Measurements from ENCODE around the gene MUSTN1. TPM values are rescaled to one million over a fixed set of nuclear protein-coding genes. Genes with fewer than 3 reads are reported as not detected.

MUSTN1 gene
- total and polyA plus RNA-seq, 8 donors = 0.42 to 63.7 (median 0.55) TPM; not detected in 3

DNA sequence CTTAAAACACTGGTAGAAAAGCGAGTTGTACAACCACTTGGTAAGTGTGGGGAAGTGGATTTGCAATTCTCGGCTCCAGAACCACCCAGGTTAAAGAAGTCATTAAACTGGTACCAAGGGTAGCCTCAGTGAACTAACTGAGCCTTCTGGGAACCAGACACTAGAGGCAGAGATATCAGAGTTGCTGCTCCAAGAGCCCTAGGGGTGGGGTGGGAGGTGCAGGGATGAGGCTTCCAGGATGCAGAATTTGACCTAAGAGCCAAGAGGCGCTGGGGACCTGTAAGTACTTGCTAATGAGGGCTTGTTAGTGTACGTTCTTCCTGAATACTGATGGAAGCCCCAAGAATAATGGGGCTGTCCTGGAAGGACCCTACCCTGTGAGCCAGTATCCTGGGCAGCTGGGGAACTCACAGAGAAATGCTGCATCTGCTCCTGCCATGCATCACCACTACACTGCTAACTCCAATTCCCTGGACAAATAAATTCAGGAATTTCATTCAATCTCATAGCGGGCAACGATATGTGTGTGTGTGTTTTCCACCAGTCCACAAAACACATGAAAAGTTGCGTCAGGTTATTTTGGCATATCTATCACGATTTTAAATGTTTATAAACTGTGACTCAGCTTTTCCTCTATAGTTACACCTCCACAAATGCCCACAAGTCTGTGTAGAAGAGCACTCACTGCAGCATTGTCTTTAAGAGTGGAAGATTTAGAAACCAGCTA lies 38.8 kb upstream of the MUSTN1 start:
- TF ChIP-seq, protein P1, sequence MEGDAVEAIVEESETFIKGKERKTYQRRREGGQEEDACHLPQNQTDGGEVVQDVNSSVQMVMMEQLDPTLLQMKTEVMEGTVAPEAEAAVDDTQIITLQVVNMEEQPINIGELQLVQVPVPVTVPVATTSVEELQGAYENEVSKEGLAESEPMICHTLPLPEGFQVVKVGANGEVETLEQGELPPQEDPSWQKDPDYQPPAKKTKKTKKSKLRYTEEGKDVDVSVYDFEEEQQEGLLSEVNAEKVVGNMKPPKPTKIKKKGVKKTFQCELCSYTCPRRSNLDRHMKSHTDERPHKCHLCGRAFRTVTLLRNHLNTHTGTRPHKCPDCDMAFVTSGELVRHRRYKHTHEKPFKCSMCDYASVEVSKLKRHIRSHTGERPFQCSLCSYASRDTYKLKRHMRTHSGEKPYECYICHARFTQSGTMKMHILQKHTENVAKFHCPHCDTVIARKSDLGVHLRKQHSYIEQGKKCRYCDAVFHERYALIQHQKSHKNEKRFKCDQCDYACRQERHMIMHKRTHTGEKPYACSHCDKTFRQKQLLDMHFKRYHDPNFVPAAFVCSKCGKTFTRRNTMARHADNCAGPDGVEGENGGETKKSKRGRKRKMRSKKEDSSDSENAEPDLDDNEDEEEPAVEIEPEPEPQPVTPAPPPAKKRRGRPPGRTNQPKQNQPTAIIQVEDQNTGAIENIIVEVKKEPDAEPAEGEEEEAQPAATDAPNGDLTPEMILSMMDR (IDR thresholded peaks at IDR 0.05) = no peak
- H3K4me1 ChIP-seq = peaks cover 0 to 4% (median 0%) of the 10 kb centered on the region in 3 donors
- H3K4me3 ChIP-seq = no peak overlapping the region
- FAIRE-seq (no peak), ATAC-seq (peak; percentile 28 to 61 (median 50)), DNase-seq (no peak)
- H3K36me3 ChIP-seq = no peaks in the 10 kb centered on the region
- no peak overlapping the region for H3K27ac ChIP-seq
- H3K9me3 ChIP-seq = no peaks in the 10 kb centered on the region
- no peaks in the 10 kb centered on the region for H3K27me3 ChIP-seq
- 65 to 69% methylated on average over 8 of the region's 8 CpGs for WGBS, 2 donors
- intact Hi-C loops (cut with DNase I) = no loop called here

DNA sequence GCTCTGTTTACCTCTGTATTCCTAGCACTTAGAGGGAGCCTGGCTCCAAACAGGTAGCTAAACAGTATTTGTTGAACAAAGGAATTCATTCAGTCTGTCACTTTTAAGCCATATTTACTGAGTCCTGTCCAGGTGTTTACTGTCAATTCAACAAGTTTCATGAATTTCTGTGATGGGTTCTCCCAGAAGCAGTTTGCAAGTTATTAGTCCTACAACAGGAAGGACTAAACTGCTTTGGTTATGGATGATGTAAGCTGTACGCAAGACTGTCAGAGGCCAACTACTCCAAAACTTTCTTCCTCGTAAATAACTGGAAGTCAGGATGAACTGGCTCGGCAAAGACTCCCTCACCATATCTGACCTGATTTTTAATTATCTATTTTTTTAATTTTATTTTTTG lies 37.4 kb upstream of the MUSTN1 start:
- TF ChIP-seq, protein P1 (IDR thresholded peaks at IDR 0.05) = no peak
- no peaks in the 10 kb centered on the region for H3K36me3 ChIP-seq
- 89 to 97% methylated on average over 3 of the region's 3 CpGs for WGBS, 2 donors
- peaks cover 0 to 4% (median 0%) of the 10 kb centered on the region in 3 donors for H3K4me1 ChIP-seq
- no peak overlapping the region for H3K27ac ChIP-seq
- intact Hi-C loops (cut with DNase I) = no loop called here
- no peak overlapping the region for H3K4me3 ChIP-seq
- no peak for DNase-seq
- FAIRE-seq = no peak
- H3K9me3 ChIP-seq = no peaks in the 10 kb centered on the region
- no peak for ATAC-seq
- H3K27me3 ChIP-seq = no peaks in the 10 kb centered on the region

DNA sequence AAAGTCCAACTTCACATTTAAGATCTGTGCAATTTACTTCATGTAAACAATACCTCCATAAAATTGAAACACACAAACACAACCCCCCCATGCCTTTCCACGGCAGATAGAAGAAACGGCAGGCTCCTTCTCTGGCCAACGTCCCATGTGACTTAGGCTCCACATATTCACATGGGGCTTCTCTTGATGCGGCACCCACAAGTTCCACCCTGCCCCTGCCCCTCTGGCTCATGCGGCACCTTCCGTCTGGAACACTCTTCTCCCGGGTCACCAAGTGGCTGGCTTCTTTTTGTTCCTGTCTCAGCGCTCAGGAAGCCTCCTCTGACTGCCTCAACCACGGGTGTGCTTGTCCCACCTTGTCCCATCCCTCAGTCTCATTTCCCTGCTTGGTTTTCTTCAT lies 36.9 kb upstream of the MUSTN1 start:
- H3K4me1 ChIP-seq = peaks cover 0 to 4% (median 0%) of the 10 kb centered on the region in 3 donors
- DNase-seq (no peak), FAIRE-seq (no peak), ATAC-seq (no peak)
- H3K27ac ChIP-seq = no peak overlapping the region
- H3K27me3 ChIP-seq = no peaks in the 10 kb centered on the region
- 70 to 73% methylated on average over 9 of the region's 9 CpGs for WGBS, 2 donors
- no peaks in the 10 kb centered on the region for H3K9me3 ChIP-seq
- no peaks in the 10 kb centered on the region for H3K36me3 ChIP-seq
- H3K4me3 ChIP-seq = no peak overlapping the region
- intact Hi-C loops (cut with DNase I) = no loop called here
- TF ChIP-seq, protein P1 (IDR thresholded peaks at IDR 0.05) = no peak

DNA sequence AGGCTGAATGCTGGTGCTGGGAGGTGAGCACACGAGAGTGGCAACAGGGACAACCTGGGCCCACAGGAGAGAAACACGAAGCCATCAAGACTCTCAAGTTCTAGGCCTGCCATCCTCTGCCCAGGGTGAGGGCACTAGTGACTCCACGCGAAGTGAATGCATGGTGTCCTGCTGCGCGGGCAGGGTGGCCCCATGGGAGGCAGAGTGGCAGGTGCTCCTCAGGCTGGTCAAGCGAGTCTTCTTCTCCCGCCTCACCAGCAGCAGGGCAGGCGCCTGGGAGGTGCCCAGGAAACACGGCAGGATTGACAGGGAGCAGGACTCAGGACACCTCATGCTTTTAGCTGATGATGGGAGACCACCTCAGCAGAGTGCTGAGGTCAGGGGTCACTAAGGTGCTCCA lies 35.7 kb upstream of the MUSTN1 start:
- DNase-seq (no peak), FAIRE-seq (no peak), ATAC-seq (no peak)
- H3K9me3 ChIP-seq = no peaks in the 10 kb centered on the region
- intact Hi-C loops (cut with DNase I) = no loop called here
- no peaks in the 10 kb centered on the region for H3K27me3 ChIP-seq
- TF ChIP-seq, protein P1 (IDR thresholded peaks at IDR 0.05) = no peak
- 96 to 97% methylated on average over 10 of the region's 10 CpGs for WGBS, 2 donors
- H3K27ac ChIP-seq = no peak overlapping the region
- H3K36me3 ChIP-seq = no peaks in the 10 kb centered on the region
- no peak overlapping the region for H3K4me3 ChIP-seq
- H3K4me1 ChIP-seq = peaks cover 0 to 4% (median 0%) of the 10 kb centered on the region in 3 donors

DNA sequence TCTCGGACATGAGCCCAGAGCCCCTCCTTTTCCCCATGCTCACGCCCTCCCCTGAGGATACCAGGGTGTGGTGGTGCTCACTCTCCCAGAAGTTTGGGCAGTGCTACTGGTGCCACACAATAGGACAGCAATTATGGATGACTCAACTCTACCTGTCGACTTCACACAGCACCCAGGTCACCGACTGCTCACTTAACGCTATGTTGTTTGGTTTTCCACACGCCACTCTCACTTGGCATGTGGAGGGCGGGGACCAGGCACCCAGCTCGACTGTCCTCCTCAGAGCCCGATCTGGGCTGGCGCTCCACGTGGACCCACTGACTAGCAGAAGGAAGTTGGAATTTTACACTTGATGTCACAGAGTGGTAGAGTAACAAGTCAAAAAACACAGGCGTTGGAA lies 31.6 kb upstream of the MUSTN1 start:
- ATAC-seq (no peak), FAIRE-seq (no peak), DNase-seq (no peak)
- Histone ChIP-seq H3K27me3 (no peaks in the 10 kb centered on the region), H3K27ac (no peak overlapping the region), H3K4me1 (no peaks in the 10 kb centered on the region), H3K9me3 (no peaks in the 10 kb centered on the region), H3K36me3 (no peaks in the 10 kb centered on the region), H3K4me3 (no peak overlapping the region)
- TF ChIP-seq, protein P1 (IDR thresholded peaks at IDR 0.05) = no peak
- 92 to 96% methylated on average over 12 of the region's 12 CpGs for WGBS, 2 donors
- intact Hi-C loops (cut with DNase I) = no loop called here
